Activated naive CD8-positive, alpha-beta T cell treated with anti-CD3 and anti-CD28 coated beads, Interleukin-2, amount 50 U/mL, for 24 hours (primary cell): ENCODE measurements around the gene TBL1XR1.

Source experiments
- ATAC-seq: fragments of 150-1000 bp; cut with Tn5 transposase; one replicate; pipeline ENCODE4 v1.10.0; 2021
- DNase-seq: peaks from one replicate; pipeline ENCODE4 v3.0.0; 2021
- H3K27ac Mint-ChIP-seq: one replicate; pipeline ENCODE4 v1.8.0; 2021; ENCODE audit warnings: mild to moderate bottlenecking, mixed read lengths
- H3K27me3 Mint-ChIP-seq: one replicate; pipeline ENCODE4 v1.8.0; 2021; ENCODE audit warnings: mixed read lengths
- H3K36me3 Mint-ChIP-seq: one replicate; pipeline ENCODE4 v1.8.0; 2021; ENCODE audit warnings: low read depth, mixed read lengths
- H3K4me1 Mint-ChIP-seq: one replicate; pipeline ENCODE4 v1.8.0; 2021; ENCODE audit warnings: mixed read lengths
- H3K4me3 Mint-ChIP-seq: one replicate; pipeline ENCODE4 v1.8.0; 2021; ENCODE audit warnings: mild to moderate bottlenecking, moderate library complexity, mixed read lengths
- H3K9me3 Mint-ChIP-seq: one replicate; pipeline ENCODE4 v1.8.0; 2021; ENCODE audit warnings: mixed read lengths

The TBL1XR1 gene

DNA sequence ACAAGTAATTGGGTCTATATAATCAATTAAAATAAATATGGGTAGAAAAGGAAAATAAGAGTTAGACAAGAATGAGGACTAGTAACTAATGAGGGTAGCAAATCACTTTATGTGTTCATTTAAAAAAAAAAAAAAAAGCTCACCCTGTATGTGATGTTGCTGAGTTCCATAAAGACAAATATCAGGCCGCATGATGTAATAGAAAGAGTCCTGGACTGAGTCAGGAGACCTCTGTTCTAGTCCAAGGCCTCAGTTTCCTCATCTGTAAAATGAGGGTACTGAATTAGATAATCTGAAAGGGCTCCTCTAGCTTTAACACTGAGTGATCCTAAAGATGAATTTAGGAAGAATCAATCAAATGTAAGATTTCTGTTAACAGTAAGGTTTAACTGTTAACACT, 117.6 kb downstream of the TBL1XR1 start:
- Mint-ChIP-seq H3K4me3 (no peak overlapping the region), H3K9me3 (no peaks in the 10 kb centered on the region), H3K36me3 (peaks cover 42% of the 10 kb centered on the region), H3K27me3 (no peaks in the 10 kb centered on the region), H3K4me1 (peaks cover 19% of the 10 kb centered on the region), H3K27ac (no peak overlapping the region)
- no peak for ATAC-seq
- DNase-seq: no peak

DNA sequence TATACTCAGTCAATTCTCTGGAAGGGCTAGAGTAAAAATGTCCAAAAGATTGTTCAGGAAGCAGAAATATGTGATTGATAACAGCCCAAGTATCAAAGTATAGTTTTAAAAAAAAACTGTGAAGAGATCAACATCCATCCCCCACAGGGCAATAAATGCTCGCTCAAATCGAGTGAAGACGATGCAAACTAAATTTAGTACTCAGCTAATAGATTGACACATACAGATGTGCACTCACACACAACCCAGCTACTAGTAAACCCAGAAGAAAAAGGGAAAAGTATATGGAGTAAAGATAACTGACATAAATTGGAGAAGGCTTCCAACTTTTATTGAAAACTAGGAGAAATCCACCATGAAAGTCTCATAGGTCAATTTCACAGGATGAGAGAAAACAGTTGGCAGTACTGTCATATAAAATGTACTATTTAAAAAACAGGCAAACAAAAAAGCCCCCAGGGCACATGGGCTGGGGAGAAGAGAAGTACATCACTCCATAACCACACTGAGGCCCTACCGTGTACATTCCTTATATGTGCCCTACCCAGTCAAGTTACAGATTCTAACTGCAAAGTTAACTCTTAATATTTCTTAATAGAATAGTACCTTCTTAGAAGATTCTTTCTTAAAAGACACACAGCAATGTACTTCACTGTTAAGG, 125.7 kb downstream of the TBL1XR1 start:
- Mint-ChIP-seq H3K9me3 (no peaks in the 10 kb centered on the region), H3K4me1 (peaks cover 51% of the 10 kb centered on the region), H3K27ac (no peak overlapping the region), H3K27me3 (no peaks in the 10 kb centered on the region), H3K4me3 (no peak overlapping the region), H3K36me3 (peaks cover 37% of the 10 kb centered on the region)
- no peak for DNase-seq
- ATAC-seq: no peak

DNA sequence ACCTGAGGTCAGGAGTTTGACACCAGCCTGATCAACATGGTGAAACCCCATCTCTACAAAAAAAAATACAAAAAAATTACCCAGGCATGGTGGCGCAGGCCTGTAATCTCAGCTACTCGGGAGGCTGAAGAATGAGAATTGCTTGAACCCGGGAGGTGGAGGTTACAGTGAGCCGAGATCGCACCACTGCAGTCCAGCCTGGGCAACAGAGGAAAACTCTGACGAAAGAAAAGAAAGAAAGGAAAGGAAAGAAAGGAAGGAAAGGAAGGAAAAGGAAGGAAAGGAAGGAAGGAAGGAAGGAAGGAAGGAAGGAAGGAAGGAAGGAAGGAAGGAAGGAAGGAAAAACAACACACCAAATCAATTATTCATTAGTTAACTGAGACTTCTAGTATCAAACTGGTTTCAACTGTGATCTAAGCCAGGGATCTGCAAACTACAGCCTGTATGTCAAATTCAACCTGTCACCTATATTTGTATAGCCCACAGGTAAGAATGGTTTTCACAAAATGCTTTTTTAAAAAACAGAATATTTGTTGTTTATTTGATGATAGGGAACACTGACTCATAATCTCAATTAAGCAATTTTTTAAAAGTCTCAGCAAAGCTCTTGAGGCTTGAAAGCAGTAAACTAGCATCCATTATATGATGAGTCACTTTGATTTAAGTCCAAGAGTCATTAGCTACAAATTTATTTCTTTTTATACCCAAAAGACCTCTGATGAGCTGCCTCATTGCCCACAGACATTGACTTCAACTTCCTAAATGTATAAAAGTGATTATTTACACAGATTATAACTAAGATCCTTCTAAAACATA, 127.6 kb downstream of the TBL1XR1 start:
- DNase-seq (no peak), ATAC-seq (no peak)
- H3K9me3 Mint-ChIP-seq: no peaks in the 10 kb centered on the region
- H3K27ac Mint-ChIP-seq: peak overlapping the region; percentile 52
- peaks cover 54% of the 10 kb centered on the region for H3K4me1 Mint-ChIP-seq
- H3K36me3 Mint-ChIP-seq: peaks cover 19% of the 10 kb centered on the region
- no peaks in the 10 kb centered on the region for H3K27me3 Mint-ChIP-seq
- no peak overlapping the region for H3K4me3 Mint-ChIP-seq

DNA sequence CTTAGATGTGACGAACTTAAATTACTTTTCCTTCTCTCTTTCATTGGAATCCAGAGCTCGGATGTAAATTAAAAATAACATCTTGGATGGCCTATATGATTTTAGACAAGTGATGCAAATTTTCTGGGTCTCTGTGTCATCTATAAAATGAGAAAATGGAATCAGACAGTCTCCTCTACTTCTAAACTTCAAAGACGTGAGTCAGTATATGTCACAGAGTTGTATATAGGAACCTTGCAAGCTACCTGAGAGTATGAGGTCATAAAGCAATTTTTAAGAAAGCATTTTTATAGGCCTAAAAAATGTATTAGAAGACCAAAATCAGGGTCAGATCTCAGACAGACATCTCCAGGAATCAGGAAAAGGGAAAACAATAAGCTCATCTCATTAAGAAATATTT, 128.3 kb downstream of the TBL1XR1 start:
- ATAC-seq (peak; percentile 88), DNase-seq (no peak)
- H3K4me1 Mint-ChIP-seq: peaks cover 57% of the 10 kb centered on the region
- no peaks in the 10 kb centered on the region for H3K27me3 Mint-ChIP-seq
- peaks cover 20% of the 10 kb centered on the region for H3K36me3 Mint-ChIP-seq
- H3K27ac Mint-ChIP-seq: peak overlapping the region; percentile 52
- H3K4me3 Mint-ChIP-seq: no peak overlapping the region
- no peaks in the 10 kb centered on the region for H3K9me3 Mint-ChIP-seq

DNA sequence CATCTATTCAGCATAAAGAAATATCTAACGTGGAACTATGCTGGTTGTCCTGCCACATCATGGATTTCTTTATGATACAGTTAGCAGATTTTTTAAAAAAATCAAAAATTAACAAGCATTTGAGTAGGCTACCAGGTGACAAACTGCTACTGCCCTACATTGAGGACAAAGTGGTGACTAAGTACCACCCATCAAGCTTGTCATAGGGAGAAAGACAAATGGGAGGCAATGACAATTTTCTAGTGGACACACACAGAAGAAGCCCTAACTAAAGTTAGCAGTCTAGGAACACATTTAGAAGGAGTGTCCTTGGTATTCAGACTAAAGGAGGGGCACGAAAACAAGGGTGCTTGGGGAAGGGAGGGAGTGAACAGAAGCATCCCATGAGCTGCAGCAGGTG, 131.2 kb downstream of the TBL1XR1 start:
- Mint-ChIP-seq H3K27ac (peak overlapping the region; percentile 4), H3K36me3 (peaks cover 29% of the 10 kb centered on the region), H3K4me3 (no peak overlapping the region), H3K27me3 (no peaks in the 10 kb centered on the region), H3K4me1 (peaks cover 72% of the 10 kb centered on the region), H3K9me3 (no peaks in the 10 kb centered on the region)
- ATAC-seq (peak; percentile 21), DNase-seq (no peak)

DNA sequence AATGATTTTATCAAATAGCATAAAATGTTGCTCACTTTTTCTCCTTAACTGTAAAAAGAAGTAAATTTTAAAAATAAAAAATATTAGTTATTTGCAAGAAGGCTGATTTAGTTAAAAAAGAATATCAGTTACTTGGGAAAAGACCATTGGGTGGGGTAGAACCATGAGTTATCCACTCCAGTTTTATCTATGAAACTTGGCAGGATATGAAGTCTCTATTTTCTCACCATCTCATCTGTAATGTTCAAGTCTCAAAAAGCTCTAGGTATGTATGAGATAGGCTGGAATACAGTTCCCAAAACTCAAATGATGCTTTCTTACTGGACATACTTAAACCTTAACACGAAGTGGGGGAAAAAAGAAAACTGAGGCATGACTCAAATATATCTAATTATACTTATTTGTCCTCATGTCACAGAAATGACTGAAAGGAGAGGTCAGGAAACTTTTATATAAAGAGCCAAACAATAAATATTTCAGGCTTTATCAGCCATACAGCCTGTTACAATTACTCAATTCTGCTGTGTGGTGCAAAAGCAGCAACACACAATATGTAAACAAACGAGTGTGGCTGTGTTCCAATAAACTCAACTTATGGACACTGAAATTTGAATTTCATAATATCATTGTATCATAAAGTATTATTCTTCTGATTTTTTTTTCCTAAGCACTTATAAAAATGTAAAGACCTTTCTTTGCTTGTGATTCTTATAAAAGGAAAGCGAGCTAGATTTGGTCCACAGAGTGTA, 131.8 kb downstream of the TBL1XR1 start:
- Mint-ChIP-seq H3K27me3 (no peaks in the 10 kb centered on the region), H3K4me1 (peaks cover 70% of the 10 kb centered on the region), H3K9me3 (no peaks in the 10 kb centered on the region), H3K36me3 (peaks cover 31% of the 10 kb centered on the region), H3K4me3 (no peak overlapping the region), H3K27ac (no peak overlapping the region)
- ATAC-seq (no peak), DNase-seq (no peak)

DNA sequence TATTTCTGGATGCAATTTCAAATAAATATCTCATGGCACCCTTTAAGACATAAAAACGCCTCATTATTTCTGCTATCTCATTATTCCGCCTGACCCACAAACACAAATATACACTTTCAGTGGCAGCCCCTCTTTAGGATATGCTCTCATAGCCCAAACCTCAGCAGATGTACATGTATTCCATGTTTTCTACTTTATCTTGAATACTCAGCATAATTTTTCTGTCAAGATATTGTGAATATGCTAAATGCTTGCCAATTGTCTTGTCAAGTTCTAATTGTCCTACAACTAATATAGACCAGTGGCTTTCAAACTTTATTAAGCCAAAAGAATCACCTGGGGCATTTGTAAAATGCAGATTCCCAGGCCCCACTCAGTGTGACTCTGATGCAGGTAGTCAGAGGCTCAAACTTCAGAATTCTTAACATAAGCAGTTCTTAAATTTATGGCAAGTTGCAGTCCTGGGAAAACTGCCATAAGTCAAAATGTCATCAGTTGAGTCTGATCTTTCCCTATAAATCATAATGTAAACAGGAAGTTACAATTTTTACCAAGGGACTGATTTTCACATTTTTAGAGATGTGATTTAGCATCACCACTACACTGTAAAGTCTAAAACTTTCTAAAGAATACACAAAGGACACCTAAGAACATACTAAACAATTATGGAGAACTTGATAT, 135.1 kb downstream of the TBL1XR1 start:
- H3K4me3 Mint-ChIP-seq: no peak overlapping the region
- DNase-seq (no peak), ATAC-seq (no peak)
- H3K27ac Mint-ChIP-seq: no peak overlapping the region
- H3K36me3 Mint-ChIP-seq: peaks cover 35% of the 10 kb centered on the region
- H3K4me1 Mint-ChIP-seq: peaks cover 54% of the 10 kb centered on the region
- no peaks in the 10 kb centered on the region for H3K9me3 Mint-ChIP-seq
- H3K27me3 Mint-ChIP-seq: no peaks in the 10 kb centered on the region

DNA sequence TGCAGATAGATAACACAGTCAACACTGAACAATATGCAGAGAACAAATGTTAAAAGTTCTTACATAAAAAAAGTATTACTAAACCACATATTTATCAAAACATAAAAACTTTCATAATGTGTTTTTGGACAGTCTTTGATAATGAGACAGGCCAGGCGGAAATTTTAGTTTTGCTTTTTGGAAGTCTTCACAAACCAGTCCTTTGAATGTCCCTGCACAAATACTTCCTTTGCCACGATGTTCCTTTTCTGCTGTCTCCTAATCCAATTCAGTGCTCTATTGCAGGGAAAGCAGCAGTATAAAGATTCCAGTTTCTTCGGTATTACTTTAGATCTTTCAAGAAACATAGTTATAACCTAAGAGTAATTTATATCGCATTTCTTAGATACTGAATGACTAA, 135.9 kb downstream of the TBL1XR1 start:
- Mint-ChIP-seq H3K9me3 (no peaks in the 10 kb centered on the region), H3K4me1 (peaks cover 46% of the 10 kb centered on the region), H3K27me3 (no peaks in the 10 kb centered on the region), H3K36me3 (peaks cover 35% of the 10 kb centered on the region), H3K4me3 (no peak overlapping the region), H3K27ac (no peak overlapping the region)
- ATAC-seq: no peak
- DNase-seq: no peak

DNA sequence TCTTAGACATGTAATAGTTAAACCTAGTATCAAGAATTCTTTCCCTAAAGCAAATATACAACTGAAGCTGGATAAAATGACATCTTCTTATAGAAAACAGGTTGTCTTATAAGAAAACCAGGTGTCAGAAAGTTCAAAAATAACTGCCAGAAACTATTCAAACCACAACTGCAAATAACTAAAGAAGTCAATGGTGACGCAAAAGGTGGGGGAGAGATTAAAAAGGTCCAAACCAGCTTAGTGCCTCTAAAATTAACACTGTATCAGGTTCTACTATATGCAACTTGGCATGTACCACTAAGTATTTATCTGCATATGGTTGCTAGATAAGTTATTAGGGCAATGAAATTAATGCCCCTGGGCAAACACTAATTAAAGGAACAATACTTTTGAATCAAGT, 136.8 kb downstream of the TBL1XR1 start:
- ATAC-seq: no peak
- Mint-ChIP-seq H3K27me3 (no peaks in the 10 kb centered on the region), H3K36me3 (peaks cover 35% of the 10 kb centered on the region), H3K9me3 (no peaks in the 10 kb centered on the region), H3K4me1 (peaks cover 45% of the 10 kb centered on the region), H3K4me3 (no peak overlapping the region), H3K27ac (no peak overlapping the region)
- DNase-seq: no peak

DNA sequence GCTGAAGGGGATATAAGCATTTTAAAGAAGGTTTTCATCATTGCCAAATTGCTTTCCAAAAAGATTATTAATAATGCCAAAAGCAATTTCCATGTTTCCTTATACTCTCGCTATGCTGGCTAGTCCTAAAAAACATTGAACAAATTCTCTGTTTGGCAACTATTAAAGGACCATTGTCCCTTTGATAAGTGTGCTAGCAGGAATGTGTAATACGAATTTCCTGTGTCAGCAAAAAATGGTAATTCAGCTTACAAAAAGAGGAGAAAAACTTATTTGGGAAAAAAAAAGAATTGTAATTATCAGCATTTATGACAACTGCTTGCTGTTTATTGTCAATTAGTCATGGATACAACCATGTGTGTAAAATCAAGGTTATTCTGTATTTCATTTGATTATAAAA, 138.6 kb downstream of the TBL1XR1 start:
- Mint-ChIP-seq H3K27ac (peak overlapping the region; percentile 6), H3K4me1 (peaks cover 47% of the 10 kb centered on the region), H3K27me3 (no peaks in the 10 kb centered on the region), H3K4me3 (no peak overlapping the region), H3K9me3 (no peaks in the 10 kb centered on the region), H3K36me3 (peaks cover 30% of the 10 kb centered on the region)
- DNase-seq (no peak), ATAC-seq (no peak)

DNA sequence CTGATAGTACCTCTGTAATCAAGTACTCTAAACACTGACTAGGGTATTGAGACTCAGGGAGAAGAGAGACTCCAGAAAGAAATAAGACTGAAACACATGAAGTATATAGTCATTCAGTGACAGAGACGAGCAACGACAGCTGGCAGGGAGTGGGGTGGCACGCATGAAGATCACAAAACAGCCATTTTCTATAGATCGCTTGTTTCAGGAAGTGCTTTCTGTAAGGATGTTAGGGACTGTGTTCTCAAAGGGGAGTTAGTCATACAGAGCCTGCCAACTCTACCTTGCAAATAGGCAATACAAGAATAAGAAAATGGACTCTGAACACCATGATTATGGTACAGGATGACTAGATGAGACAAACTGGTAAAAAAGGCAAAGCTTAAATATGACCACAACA, 139.5 kb downstream of the TBL1XR1 start:
- H3K4me3 Mint-ChIP-seq: no peak overlapping the region
- peaks cover 34% of the 10 kb centered on the region for H3K36me3 Mint-ChIP-seq
- ATAC-seq: peak; percentile 84
- H3K4me1 Mint-ChIP-seq: peaks cover 42% of the 10 kb centered on the region
- H3K27me3 Mint-ChIP-seq: no peaks in the 10 kb centered on the region
- peak; percentile 25 for DNase-seq
- H3K9me3 Mint-ChIP-seq: no peaks in the 10 kb centered on the region
- no peak overlapping the region for H3K27ac Mint-ChIP-seq

DNA sequence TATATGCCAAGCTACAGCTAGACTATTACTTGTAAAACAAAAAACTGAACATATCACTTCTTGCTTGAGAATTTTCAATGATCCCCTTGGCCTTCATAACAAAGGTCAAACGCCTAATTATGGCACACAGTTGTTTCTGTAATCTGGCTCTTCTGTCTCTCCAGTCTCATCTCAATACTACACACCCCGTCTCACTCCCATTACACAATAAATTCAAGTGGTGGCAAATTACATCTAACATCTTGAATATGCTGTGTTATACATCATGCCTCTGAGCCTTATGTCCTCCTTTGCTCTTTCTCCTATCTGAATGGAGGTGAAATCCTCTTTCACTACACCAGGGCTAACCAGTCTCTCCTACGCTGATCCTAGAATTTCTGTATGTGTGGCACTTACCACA, 140.4 kb downstream of the TBL1XR1 start:
- peak; percentile 13 for ATAC-seq
- H3K27ac Mint-ChIP-seq: no peak overlapping the region
- H3K36me3 Mint-ChIP-seq: peaks cover 30% of the 10 kb centered on the region
- DNase-seq: no peak
- no peaks in the 10 kb centered on the region for H3K9me3 Mint-ChIP-seq
- no peaks in the 10 kb centered on the region for H3K27me3 Mint-ChIP-seq
- no peak overlapping the region for H3K4me3 Mint-ChIP-seq
- peaks cover 38% of the 10 kb centered on the region for H3K4me1 Mint-ChIP-seq

DNA sequence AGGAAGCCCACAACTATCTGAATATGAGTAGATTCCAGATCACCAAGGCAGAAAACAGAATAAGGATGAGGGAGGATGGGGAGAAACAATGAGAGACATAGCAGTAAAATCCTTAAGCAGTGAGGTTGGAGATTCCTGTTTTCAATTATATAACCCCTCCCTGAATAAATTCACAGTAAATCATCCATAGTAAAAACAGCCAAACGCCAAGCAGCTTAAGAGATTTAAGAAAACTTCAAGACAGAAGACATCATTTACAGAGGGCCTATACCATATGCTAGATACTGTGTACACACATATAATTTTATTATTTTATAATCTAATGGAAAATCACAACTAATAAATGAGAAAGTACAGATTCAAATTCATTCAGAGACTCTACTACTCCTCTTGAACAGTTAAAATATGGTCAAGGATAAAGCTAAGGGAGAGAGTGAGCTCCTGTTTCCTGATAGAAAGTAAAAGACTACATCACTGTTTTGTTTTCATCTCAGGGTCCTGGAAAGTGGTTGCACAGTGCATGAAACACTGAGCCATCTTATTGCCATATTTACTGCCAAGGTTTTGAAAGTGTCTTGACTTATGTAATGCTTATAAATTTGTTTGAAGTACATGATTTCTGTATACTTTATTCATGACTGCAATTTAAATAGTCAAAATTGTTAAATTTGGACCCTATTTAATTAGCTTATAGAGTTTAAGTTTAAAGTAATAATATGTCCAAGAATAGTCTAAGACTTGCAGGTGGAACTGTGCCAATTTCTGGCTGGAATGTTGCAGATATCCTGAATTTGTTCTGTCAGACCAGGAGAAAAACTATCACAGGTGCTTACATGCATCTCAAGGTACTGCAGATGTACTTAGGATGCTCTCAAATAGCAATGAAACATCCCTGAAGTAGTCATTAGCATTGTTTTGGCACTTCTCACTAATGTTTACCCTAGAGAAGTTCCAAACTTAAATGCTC, 141.4 kb downstream of the TBL1XR1 start:
- DNase-seq (no peak), ATAC-seq (no peak)
- H3K4me1 Mint-ChIP-seq: peaks cover 34% of the 10 kb centered on the region
- no peaks in the 10 kb centered on the region for H3K9me3 Mint-ChIP-seq
- no peak overlapping the region for H3K27ac Mint-ChIP-seq
- H3K36me3 Mint-ChIP-seq: peaks cover 25% of the 10 kb centered on the region
- no peaks in the 10 kb centered on the region for H3K27me3 Mint-ChIP-seq
- H3K4me3 Mint-ChIP-seq: peak overlapping the region; percentile 39
